WI38 (cell line): ENCODE measurements around the gene WWOX.

ENCODE experiments used
- H3K4me3 ChIP-seq: 2 replicates; pipeline ENCODE4 v1.5.1; 2011; ENCODE audit warnings: low read depth, mild to moderate bottlenecking, control low read depth, low read length
- TF ChIP-seq, protein P1 (sequence below): IDR thresholded peaks from 2 replicates; pipeline ENCODE4 v1.5.1; 2012; ENCODE audit warnings: low read depth, mild to moderate bottlenecking, control low read depth, low read length

WWOX gene

DNA sequence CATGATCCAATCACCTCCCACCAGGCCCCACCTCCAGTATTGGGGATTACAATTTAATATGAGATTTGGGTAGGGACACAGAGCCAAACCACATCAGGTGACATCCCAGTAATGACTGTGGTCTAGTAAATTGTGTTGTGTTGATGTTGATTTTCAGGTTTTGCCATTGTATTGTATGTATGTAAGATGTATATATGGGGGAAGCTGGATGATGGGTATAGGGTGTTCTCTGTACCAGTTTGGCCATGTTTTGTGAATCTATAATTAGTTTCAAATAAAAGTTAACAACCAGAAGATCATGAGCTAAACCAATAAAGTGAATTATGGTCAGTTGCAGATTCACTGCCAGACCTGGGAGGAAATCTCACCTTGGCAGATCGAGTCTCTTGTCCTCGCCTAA lies 283.7 kb downstream of the WWOX start:
- TF ChIP-seq, protein P1, sequence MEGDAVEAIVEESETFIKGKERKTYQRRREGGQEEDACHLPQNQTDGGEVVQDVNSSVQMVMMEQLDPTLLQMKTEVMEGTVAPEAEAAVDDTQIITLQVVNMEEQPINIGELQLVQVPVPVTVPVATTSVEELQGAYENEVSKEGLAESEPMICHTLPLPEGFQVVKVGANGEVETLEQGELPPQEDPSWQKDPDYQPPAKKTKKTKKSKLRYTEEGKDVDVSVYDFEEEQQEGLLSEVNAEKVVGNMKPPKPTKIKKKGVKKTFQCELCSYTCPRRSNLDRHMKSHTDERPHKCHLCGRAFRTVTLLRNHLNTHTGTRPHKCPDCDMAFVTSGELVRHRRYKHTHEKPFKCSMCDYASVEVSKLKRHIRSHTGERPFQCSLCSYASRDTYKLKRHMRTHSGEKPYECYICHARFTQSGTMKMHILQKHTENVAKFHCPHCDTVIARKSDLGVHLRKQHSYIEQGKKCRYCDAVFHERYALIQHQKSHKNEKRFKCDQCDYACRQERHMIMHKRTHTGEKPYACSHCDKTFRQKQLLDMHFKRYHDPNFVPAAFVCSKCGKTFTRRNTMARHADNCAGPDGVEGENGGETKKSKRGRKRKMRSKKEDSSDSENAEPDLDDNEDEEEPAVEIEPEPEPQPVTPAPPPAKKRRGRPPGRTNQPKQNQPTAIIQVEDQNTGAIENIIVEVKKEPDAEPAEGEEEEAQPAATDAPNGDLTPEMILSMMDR = no peak
- H3K4me3 ChIP-seq = no peak overlapping the region

DNA sequence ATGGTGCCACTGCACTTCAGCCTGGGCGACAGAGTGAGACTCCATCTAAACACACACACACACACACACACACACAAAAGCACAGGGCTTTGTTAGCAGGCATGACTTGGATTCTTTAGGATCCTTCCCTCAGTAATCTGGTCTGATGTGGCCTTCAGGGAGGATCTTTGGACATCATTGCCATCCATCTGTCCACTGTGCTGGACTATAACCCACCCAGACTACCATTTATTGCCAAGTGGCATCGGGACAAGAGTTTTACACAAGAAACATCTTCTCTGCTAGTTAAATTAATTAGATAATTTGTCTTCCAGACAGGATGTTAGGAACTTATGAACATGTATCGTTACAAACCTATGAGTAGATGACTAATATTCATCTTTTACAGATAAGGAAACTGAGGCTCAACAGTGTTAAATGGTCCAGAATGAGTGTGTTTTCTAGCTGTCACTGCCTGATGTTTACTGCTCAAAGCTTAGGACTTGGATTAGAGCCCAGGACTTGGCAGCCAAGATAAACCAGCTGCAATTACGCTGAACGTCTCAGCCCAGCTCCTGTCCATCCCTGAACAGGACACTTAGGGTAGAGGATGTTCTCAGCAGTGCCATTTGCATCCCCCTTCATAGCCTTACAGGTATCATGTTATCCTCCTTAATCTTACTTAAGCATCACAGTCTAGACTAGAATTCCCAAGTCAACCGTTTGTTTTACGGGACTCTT lies 285.8 kb downstream of the WWOX start:
- TF ChIP-seq, protein P1 = no peak
- no peak overlapping the region for H3K4me3 ChIP-seq

DNA sequence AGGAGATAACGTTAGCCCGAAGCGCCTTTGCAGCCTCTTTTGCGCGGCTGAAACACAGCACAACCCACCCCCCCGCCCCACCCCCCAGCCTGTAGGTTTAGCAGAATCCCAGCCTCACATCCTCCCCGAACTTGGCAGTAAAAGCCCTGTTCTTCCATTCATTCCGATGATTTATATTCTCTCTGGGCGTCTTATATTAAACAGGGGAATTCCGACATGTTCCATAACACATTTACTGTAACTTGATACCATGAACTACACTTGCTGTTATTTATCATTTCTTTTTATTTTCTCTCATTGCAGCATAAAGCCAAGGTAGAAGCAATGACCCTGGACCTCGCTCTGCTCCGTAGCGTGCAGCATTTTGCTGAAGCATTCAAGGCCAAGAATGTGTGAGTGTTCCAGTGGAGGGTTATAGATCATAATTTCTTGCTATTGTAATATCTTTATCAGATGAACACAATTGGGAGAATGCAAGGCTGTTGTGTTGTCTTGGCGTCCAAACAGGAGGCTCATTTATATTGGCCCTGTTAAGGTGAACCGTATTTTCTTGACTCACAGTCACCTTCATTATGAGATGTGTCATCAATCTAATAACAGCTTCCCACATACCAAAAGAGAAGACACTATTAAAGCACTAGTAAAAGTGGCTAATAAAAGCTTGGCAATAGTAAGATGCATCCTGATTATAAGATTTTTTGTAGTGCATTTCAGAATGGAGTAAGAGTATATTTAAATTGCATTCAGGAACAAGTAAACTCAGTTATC lies 287.3 kb downstream of the WWOX start:
- no peak overlapping the region for H3K4me3 ChIP-seq
- TF ChIP-seq, protein P1 = no peak

DNA sequence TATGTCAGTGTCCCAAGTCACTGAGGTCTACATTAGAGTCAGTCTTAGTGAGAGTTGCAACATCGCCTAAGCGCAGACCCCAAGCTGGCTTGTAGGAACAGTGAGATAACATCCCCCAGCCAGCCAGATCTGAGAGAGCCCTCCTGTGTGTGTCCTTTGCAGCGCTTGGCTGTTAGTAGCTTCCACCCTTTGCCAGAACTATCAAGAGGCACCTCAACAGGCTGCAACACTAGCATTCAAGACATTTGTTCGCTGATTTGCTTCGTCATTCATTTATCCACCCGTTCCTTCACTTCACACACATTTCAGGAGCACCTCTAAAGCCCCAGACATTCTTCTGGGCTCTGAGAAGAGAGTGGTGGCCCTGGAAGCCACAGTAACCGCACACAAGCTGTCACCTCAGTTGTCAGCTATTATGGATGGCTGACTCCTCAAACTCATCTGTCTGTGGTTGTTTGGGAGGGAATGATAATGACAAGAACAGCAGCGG lies 289.6 kb downstream of the WWOX start:
- TF ChIP-seq, protein P1 = no peak
- H3K4me3 ChIP-seq = no peak overlapping the region

DNA sequence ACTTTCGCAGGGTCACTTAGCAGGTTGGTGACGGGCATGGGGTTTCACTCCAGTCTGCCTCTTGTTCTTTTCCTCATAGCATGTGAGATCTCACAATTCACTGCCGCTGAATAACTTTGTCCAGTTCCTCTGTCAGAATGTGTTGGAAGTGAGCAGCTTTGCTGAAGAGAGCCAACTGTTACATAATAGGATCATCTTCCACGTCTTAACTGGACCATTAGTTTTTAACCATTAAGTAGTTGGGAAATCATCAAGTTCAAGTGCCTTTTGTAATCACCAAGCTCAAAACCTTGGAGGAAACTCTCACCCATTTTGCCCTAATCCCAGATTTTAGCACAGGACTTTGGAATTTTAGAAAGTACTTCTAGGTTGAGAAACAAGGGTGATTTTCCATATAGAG lies 290.6 kb downstream of the WWOX start:
- no peak overlapping the region for H3K4me3 ChIP-seq
- TF ChIP-seq, protein P1 = no peak

DNA sequence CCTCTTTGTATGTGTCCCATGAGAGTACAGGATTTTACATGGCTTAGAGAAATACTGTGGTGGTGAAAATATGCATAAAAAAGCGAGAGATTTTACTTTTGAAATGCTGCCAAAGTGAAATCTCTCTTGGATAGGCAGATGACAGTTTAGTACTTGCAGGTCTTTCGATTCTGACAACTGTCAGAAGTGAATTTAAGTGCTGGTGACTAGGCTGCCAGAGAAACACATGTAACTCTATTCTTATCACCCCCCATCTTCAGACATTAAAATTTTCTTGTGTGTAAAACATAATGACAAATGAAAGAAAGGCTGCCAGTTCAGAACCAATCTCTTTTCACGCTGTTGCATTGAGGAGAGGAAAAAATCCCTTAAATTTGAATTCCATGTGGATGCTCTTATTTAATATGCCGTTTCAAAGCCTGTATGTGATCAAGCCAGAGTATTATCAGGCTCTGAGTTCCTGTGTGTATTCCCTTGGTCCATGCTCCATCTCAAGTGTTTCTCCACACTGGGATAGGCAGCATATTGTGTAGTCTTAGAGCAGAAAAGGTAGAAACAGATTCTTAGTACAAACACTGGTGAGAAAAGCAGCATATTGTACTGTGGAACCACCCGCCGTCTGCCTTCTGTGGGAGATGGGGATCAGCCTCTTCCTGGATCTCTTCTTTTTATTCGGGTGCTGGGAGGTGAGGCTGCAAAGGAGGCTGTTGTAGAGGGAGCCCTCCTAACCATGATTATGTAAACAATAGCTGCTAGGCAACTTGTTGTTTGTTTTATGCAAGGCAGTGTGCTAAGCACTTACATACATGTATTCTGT lies 291.3 kb downstream of the WWOX start:
- TF ChIP-seq, protein P1 = no peak
- H3K4me3 ChIP-seq = no peak overlapping the region
